Measurements from ENCODE around the gene NIBAN1. TPM values are rescaled to one million over a fixed set of nuclear protein-coding genes. Genes with fewer than 3 reads are reported as not detected.

Gene NIBAN1
- total and polyA plus RNA-seq, 4 experiments from 2014 or later, result 9.9 to 43.2 (median 37.8) TPM

DNA sequence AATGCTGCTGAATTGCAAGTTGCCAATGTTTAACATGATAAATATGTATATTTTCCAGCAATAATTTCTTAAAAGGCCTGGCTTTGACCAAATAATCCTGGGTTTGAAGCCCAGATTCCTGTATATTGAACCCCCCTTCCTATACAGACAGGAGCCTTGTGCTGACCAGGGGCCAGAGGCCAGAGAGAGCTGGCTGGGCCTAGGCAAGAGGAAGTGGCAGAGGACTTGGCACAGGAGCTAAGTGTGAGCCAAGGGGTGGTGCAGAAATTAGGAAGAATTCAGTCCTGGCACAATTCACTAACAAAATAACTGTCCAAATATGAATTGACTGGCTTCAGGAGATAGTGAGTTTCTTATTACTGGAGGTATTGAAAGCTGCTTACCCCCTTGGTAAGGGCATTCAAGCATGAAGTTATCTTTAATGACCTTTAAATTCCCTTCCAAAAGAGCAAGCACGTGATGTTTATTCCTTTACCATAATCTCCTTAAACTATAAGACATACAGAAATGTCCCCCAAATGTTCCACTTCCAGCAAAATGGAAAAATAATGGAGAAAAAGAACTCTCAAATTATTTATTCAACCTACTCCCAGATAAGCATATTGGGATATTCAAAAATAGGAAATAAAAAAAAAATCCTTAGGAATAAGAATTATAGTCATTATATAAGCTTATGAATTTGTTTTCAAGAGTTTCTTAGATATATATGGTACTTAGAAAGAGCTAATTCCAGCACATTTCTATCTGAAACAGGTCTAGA, 26.6 kb downstream of the NIBAN1 start:
- H3K9me3 Mint-ChIP-seq, result no peaks in the 10 kb centered on the region
- intact Hi-C loops (cut with micrococcal nuclease), result no loop called here

DNA sequence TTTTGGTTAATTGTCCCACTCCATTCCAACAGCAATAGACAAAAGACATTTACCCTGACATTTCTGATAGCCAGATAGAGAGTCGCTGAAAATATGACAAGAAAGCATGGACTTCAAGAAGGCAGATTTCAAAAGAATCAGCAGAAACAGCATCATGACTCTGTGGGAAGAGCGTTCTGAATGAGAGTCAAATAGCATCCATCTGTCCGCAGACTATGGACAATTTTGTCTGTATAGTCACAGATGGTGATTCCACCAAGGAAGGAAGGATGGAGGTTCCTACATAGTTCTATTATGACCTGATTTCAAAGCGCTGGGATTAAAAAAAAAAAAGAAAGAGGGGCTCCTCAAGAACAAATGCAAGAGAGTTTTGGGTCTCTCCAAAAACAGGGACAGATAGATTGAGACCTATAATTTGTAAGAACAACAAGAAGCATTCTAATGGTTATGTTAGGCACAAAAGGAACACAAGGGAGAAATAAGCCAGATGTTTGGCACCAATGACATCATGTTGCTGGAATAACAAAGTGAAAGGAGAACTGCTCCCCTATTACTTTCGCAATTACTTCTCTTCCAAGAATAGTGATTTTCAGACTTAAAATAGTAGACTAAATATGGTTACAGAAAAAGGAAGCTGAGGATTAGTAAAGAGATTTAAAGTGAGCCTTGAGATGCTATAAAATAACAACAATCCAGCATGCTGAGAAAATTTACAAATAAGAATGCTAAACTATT, 28.5 kb downstream of the NIBAN1 start:
- peak overlapping the region in 1 of 7 donors; percentile 25 for H3K27ac Mint-ChIP-seq
- intact Hi-C loops (cut with micrococcal nuclease), result no loop called here
- H3K27ac ChIP-seq (ENCODE audit: low read depth, low read length), result no peak overlapping the region
- no peaks in the 10 kb centered on the region for H3K36me3 ChIP-seq (ENCODE audit: insufficient read depth, low read length)
- ChIA-PET CTCF (ENCODE audit: partially characterized antibody) (no interaction called here), POLR2A (ENCODE audit: partially characterized antibody) (no interaction called here)
- DNase-seq, result no peak
- H3K4me1 Mint-ChIP-seq, result peaks cover 18 to 38% (median 21%) of the 10 kb centered on the region in 4 donors
- H3K4me1 ChIP-seq (ENCODE audit: insufficient read depth, low read length), result no peaks in the 10 kb centered on the region
- no peaks in the 10 kb centered on the region for H3K27me3 Mint-ChIP-seq
- no peak overlapping the region for H3K4me3 Mint-ChIP-seq
- no peaks in the 10 kb centered on the region for H3K9me3 ChIP-seq (ENCODE audit: control insufficient read depth in 1 of 2, low read length in 2 of 2)
- no peaks in the 10 kb centered on the region for H3K9me3 Mint-ChIP-seq
- H3K36me3 Mint-ChIP-seq, result peaks cover 21 to 34% of the 10 kb centered on the region in 2 donors
- no peak overlapping the region for H3K4me3 ChIP-seq (ENCODE audit: low read length in 2 of 2)
- H3K27me3 ChIP-seq (ENCODE audit: insufficient read depth, low read length), result no peaks in the 10 kb centered on the region

More for the DNA sequence above, 26.6 kb downstream of the NIBAN1 start:
- H3K4me3 ChIP-seq (ENCODE audit: low read length in 2 of 2), result no peak overlapping the region
- no peaks in the 10 kb centered on the region for H3K36me3 ChIP-seq (ENCODE audit: insufficient read depth, low read length)
- no peaks in the 10 kb centered on the region for H3K27me3 ChIP-seq (ENCODE audit: insufficient read depth, low read length)
- CTCF ChIA-PET (ENCODE audit: partially characterized antibody), result no interaction called here
- peaks cover 20 to 26% of the 10 kb centered on the region in 2 donors for H3K36me3 Mint-ChIP-seq
- H3K27ac Mint-ChIP-seq, result peak overlapping the region in 1 of 7 donors; percentile 24
- POLR2A ChIA-PET (ENCODE audit: partially characterized antibody), result no interaction called here
- peaks cover 22 to 38% (median 23%) of the 10 kb centered on the region in 4 donors for H3K4me1 Mint-ChIP-seq
- H3K4me3 Mint-ChIP-seq, result no peak overlapping the region
- H3K27ac ChIP-seq (ENCODE audit: low read depth, low read length), result no peak overlapping the region
- no peak for DNase-seq
- no peaks in the 10 kb centered on the region for H3K9me3 ChIP-seq (ENCODE audit: control insufficient read depth in 1 of 2, low read length in 2 of 2)
- no peaks in the 10 kb centered on the region for H3K4me1 ChIP-seq (ENCODE audit: insufficient read depth, low read length)
- no peaks in the 10 kb centered on the region for H3K27me3 Mint-ChIP-seq

DNA sequence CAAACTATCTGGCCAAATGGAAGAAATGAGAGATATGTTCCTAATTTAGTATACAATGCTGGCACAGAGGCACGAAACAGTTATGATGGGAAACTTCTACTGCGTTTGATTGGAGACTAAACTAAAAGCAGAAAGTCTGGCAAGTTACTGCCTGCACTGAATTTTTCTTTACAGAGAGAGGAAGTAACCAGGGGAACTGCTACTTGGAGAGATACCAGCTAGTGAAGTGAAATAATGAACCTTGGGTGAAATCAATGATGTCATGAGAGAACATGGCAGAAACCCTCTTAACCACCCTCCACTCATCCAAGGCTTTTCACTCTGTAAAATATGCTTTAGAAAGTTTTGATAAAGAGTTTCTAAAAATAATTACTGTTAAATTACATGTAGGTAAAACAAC, 29.3 kb downstream of the NIBAN1 start:
- POLR2A ChIA-PET (ENCODE audit: partially characterized antibody), result no interaction called here

DNA sequence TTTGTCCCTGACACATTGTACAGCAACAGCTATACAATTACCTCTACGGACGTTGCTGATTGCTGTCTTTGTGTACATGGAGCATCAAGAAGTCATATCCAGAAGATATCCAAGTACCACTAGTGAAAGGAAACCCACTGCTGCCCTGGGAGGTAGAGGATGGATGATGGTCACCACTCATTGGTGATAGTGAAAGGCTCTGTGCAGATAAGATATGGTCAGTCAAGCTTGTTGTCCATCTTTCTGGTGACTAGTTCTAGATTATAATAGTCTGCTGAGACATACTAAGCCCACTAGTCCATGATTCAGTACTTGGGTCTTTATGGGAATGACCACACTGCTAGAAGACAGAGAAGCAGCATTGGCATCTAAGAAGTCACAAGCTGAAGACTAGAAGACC, 30.3 kb downstream of the NIBAN1 start:
- Mint-ChIP-seq H3K27me3 (no peaks in the 10 kb centered on the region), H3K27ac (no peak overlapping the region), H3K36me3 (peaks cover 25 to 34% of the 10 kb centered on the region in 2 donors), H3K4me1 (peaks cover 16 to 43% (median 24%) of the 10 kb centered on the region in 4 donors), H3K9me3 (no peaks in the 10 kb centered on the region), H3K4me3 (no peak overlapping the region)
- CTCF ChIA-PET (ENCODE audit: partially characterized antibody), result no interaction called here
- Histone ChIP-seq H3K9me3 (ENCODE audit: control insufficient read depth in 1 of 2, low read length in 2 of 2) (no peaks in the 10 kb centered on the region), H3K27ac (ENCODE audit: low read depth, low read length) (no peak overlapping the region), H3K4me3 (ENCODE audit: low read length in 2 of 2) (no peak overlapping the region), H3K27me3 (ENCODE audit: insufficient read depth, low read length) (no peaks in the 10 kb centered on the region), H3K36me3 (ENCODE audit: insufficient read depth, low read length) (no peaks in the 10 kb centered on the region), H3K4me1 (ENCODE audit: insufficient read depth, low read length) (no peaks in the 10 kb centered on the region)
- intact Hi-C loops (cut with micrococcal nuclease), result no loop called here
- no peak for DNase-seq
- POLR2A ChIA-PET (ENCODE audit: partially characterized antibody), result no interaction called here

More for the DNA sequence above, 29.3 kb downstream of the NIBAN1 start:
- no peak for DNase-seq
- no peaks in the 10 kb centered on the region for H3K27me3 ChIP-seq (ENCODE audit: insufficient read depth, low read length)
- no peaks in the 10 kb centered on the region for H3K27me3 Mint-ChIP-seq
- CTCF ChIA-PET (ENCODE audit: partially characterized antibody), result no interaction called here
- no peaks in the 10 kb centered on the region for H3K9me3 ChIP-seq (ENCODE audit: control insufficient read depth in 1 of 2, low read length in 2 of 2)
- no peaks in the 10 kb centered on the region for H3K36me3 ChIP-seq (ENCODE audit: insufficient read depth, low read length)
- H3K27ac ChIP-seq (ENCODE audit: low read depth, low read length), result no peak overlapping the region
- peaks cover 25 to 34% of the 10 kb centered on the region in 2 donors for H3K36me3 Mint-ChIP-seq
- intact Hi-C loops (cut with micrococcal nuclease), result no loop called here
- no peak overlapping the region for H3K4me3 Mint-ChIP-seq
- H3K4me1 Mint-ChIP-seq, result peaks cover 15 to 38% (median 19%) of the 10 kb centered on the region in 4 donors
- H3K4me1 ChIP-seq (ENCODE audit: insufficient read depth, low read length), result no peaks in the 10 kb centered on the region
- no peak overlapping the region for H3K4me3 ChIP-seq (ENCODE audit: low read length in 2 of 2)
- H3K27ac Mint-ChIP-seq, result no peak overlapping the region
- H3K9me3 Mint-ChIP-seq, result no peaks in the 10 kb centered on the region

DNA sequence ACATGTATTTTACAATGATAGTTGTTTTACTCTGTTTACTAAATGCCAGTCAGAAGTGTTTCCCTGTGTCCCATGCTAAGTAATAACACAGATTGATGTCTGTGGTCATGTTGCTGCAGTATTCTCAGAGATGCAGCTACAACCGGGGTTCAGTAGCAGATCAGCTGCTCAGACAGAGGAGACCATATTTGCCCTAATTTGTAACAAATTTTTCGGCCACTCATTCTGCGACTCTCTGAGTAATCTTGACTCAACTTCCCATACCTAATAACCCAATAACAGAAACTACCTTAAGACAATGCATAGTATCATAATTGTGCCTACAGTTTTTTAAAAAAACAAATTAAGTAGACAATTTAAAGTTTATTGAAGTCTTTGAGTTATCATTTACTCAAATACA, 32.6 kb downstream of the NIBAN1 start:
- no peaks in the 10 kb centered on the region for H3K27me3 Mint-ChIP-seq
- H3K36me3 ChIP-seq (ENCODE audit: insufficient read depth, low read length), result no peaks in the 10 kb centered on the region
- H3K27me3 ChIP-seq (ENCODE audit: insufficient read depth, low read length), result no peaks in the 10 kb centered on the region
- no peaks in the 10 kb centered on the region for H3K9me3 Mint-ChIP-seq
- ChIA-PET POLR2A (ENCODE audit: partially characterized antibody) (no interaction called here), CTCF (ENCODE audit: partially characterized antibody) (interaction anchor here (1.2 to 1.7 kb wide), 2 partner anchors 114 to 137 kb away, joined by 3 read pairs; no protein-coding TSS in a partner anchor)
- H3K4me3 ChIP-seq (ENCODE audit: low read length in 2 of 2), result no peak overlapping the region
- H3K27ac ChIP-seq (ENCODE audit: low read depth, low read length), result no peak overlapping the region
- intact Hi-C loops (cut with micrococcal nuclease), result no loop called here
- no peaks in the 10 kb centered on the region for H3K9me3 ChIP-seq (ENCODE audit: control insufficient read depth in 1 of 2, low read length in 2 of 2)
- H3K4me1 ChIP-seq (ENCODE audit: insufficient read depth, low read length), result no peaks in the 10 kb centered on the region
- DNase-seq, result no peak
- no peak overlapping the region for H3K27ac Mint-ChIP-seq
- no peak overlapping the region for H3K4me3 Mint-ChIP-seq
- peaks cover 22 to 34% of the 10 kb centered on the region in 2 donors for H3K36me3 Mint-ChIP-seq
- peaks cover 17 to 50% (median 21%) of the 10 kb centered on the region in 4 donors for H3K4me1 Mint-ChIP-seq

DNA sequence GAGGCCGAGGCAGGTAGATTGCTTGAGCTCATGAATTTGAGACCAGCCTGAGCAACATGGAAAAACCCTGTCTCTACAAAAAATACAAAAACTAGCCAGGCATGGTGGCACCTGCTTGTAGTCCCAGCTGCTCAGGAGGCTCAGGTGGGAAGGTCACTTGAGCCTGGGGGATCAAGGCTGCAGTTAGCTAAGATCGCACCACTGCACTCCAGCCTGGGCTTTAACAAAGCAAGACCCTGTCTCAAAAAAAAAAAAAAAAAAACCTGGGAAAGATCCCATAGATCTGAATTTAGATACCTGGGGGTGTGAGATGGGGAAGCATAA, 32.9 kb downstream of the NIBAN1 start:
- Histone ChIP-seq H3K4me3 (ENCODE audit: low read length in 2 of 2) (no peak overlapping the region), H3K4me1 (ENCODE audit: insufficient read depth, low read length) (no peaks in the 10 kb centered on the region), H3K27me3 (ENCODE audit: insufficient read depth, low read length) (no peaks in the 10 kb centered on the region), H3K9me3 (ENCODE audit: control insufficient read depth in 1 of 2, low read length in 2 of 2) (no peaks in the 10 kb centered on the region), H3K27ac (ENCODE audit: low read depth, low read length) (no peak overlapping the region), H3K36me3 (ENCODE audit: insufficient read depth, low read length) (no peaks in the 10 kb centered on the region)
- Mint-ChIP-seq H3K27ac (no peak overlapping the region), H3K4me1 (peaks cover 19 to 53% (median 21%) of the 10 kb centered on the region in 4 donors), H3K36me3 (peaks cover 24 to 33% of the 10 kb centered on the region in 2 donors), H3K9me3 (no peaks in the 10 kb centered on the region), H3K27me3 (no peaks in the 10 kb centered on the region), H3K4me3 (no peak overlapping the region)
- CTCF ChIA-PET (ENCODE audit: partially characterized antibody), result interaction anchor here (1.7 kb wide), 1 partner anchor 136 kb away, joined by 3 read pairs; no protein-coding TSS in a partner anchor
- intact Hi-C loops (cut with micrococcal nuclease), result no loop called here
- POLR2A ChIA-PET (ENCODE audit: partially characterized antibody), result no interaction called here
- no peak for DNase-seq

DNA sequence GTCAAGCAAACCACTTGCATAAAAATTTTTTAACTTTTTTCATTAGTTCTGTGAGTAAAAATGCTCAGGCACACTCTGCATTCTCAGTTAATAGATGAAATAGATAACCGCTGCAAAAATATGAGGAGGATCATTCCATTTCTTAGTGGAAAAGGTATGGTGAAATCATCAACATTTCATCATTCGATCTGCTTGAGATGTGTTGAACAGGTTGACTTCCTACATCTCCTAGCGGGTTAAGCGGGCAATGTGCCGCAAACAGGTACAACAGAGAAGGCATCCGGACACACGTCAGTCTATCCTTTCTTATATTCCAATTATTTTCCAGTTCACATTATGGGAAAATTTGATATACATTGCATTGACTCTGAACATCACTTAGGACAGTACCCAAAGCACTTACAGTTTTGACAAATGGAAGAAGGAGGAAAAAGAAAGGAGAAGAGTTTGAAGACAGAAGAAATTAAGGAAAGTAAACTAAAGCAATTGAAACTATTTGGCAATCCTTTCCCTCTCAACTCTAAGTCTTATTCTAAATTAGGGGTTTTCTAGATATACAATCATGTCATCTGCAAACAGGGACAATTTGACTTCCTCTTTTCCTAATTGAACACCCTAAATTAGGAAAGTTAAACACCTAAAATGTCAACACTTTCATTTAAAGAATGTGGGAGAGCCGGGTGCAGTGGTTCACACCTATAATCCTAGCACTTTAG, 33.5 kb downstream of the NIBAN1 start:
- Mint-ChIP-seq H3K9me3 (no peaks in the 10 kb centered on the region), H3K4me1 (peaks cover 16 to 53% (median 18%) of the 10 kb centered on the region in 4 donors), H3K4me3 (no peak overlapping the region), H3K36me3 (peaks cover 26 to 31% of the 10 kb centered on the region in 2 donors), H3K27me3 (no peaks in the 10 kb centered on the region), H3K27ac (no peak overlapping the region)
- POLR2A ChIA-PET (ENCODE audit: partially characterized antibody), result no interaction called here
- Histone ChIP-seq H3K27me3 (ENCODE audit: insufficient read depth, low read length) (no peaks in the 10 kb centered on the region), H3K36me3 (ENCODE audit: insufficient read depth, low read length) (no peaks in the 10 kb centered on the region), H3K4me3 (ENCODE audit: low read length in 2 of 2) (no peak overlapping the region), H3K9me3 (ENCODE audit: control insufficient read depth in 1 of 2, low read length in 2 of 2) (no peaks in the 10 kb centered on the region), H3K4me1 (ENCODE audit: insufficient read depth, low read length) (no peaks in the 10 kb centered on the region), H3K27ac (ENCODE audit: low read depth, low read length) (no peak overlapping the region)
- intact Hi-C loops (cut with micrococcal nuclease), result no loop called here
- no peak for DNase-seq
- CTCF ChIA-PET (ENCODE audit: partially characterized antibody), result no interaction called here

Measured in CD4-positive, alpha-beta memory T cell (primary cell).